Posterior cingulate gyrus (tissue), 11 donors: ENCODE data around the gene OLIG3.
A peak's percentile ranks its signal among the peaks of the same experiment; 100 is the strongest.

ENCODE experiments used
- DNase-seq, 10 donors: peaks; one replicate each; pipeline versions ENCODE4 v3.0.0 to v3.0.0-alpha.2; 2020 to 2021; ENCODE audit warnings: mixed read lengths in 3 of 10
- intact Hi-C: fragments of 100-400 bp; cut with DNase I; formaldehyde crosslinking; loops from one replicate; pipeline ENCODE4 v1.15.1; 2023

OLIG3 gene

GRCh38 chr6:137496909-137497720 is 2.9 kb upstream of the OLIG3 start:
- DNase-seq, result no peak
- intact Hi-C loops, result no loop called here

GRCh38 chr6:137496368-137496767 is 2.2 kb upstream of the OLIG3 start:
- intact Hi-C loops, result no loop called here
- DNase-seq, result peak in 1 of 10 donors; percentile 81

GRCh38 chr6:137495703-137496336 is 1.6 kb upstream of the OLIG3 start:
- intact Hi-C loops, result no loop called here
- peak in 2 of 10 donors; percentile 76 to 80 for DNase-seq

- DNase-seq, result no peak
- intact Hi-C loops, result no loop called here
Observed at GRCh38 chr6:137494988-137495702, 951 bp upstream of the OLIG3 start.

- intact Hi-C loops, result no loop called here
- peak in 1 of 10 donors; percentile 79 for DNase-seq
Observed at GRCh38 chr6:137493218-137494038, 766 bp downstream of the OLIG3 start.

- intact Hi-C loops, result no loop called here
- DNase-seq, result no peak
Observed at GRCh38 chr6:137492289-137493217, 1.6 kb downstream of the OLIG3 start.

GRCh38 chr6:137491478-137491877 is 2.7 kb downstream of the OLIG3 start:
- no peak for DNase-seq
- intact Hi-C loops, result no loop called here

- intact Hi-C loops, result no loop called here
- DNase-seq, result no peak
Observed at GRCh38 chr6:137490961-137491360, 3.2 kb downstream of the OLIG3 start.

- no peak for DNase-seq
Observed at GRCh38 chr6:137490006-137490905, 3.9 kb downstream of the OLIG3 start.

GRCh38 chr6:137489046-137490005 is 4.9 kb downstream of the OLIG3 start:
- DNase-seq, result peak in 1 of 10 donors; percentile 80
- intact Hi-C loops, result no loop called here

More at GRCh38 chr6:137490006-137490905, 3.9 kb downstream of the OLIG3 start:
- intact Hi-C loops, result no loop called here

GRCh38 chr6:137488150-137489045 is 5.8 kb downstream of the OLIG3 start:
- DNase-seq, result no peak
- intact Hi-C loops, result no loop called here

GRCh38 chr6:137487869-137488149 is 6.4 kb downstream of the OLIG3 start:
- DNase-seq, result no peak
- intact Hi-C loops, result no loop called here

GRCh38 chr6:137487181-137487868 is 6.9 kb downstream of the OLIG3 start:
- no peak for DNase-seq

GRCh38 chr6:137486416-137486815 is 7.8 kb downstream of the OLIG3 start:
- no peak for DNase-seq
- intact Hi-C loops, result no loop called here

More at GRCh38 chr6:137487181-137487868, 6.9 kb downstream of the OLIG3 start:
- intact Hi-C loops, result no loop called here

- no peak for DNase-seq
- intact Hi-C loops, result no loop called here
Observed at GRCh38 chr6:137480431-137480830, 13.8 kb downstream of the OLIG3 start.

- intact Hi-C loops, result no loop called here
- DNase-seq, result no peak
Observed at GRCh38 chr6:137475103-137475502, 19.1 kb downstream of the OLIG3 start.
